HEK293 (cell line): ENCODE data around the gene TFDP3.

Experiments used
- CTCF ChIA-PET: fragments of 350-600 bp; formaldehyde crosslinking; extraction: SDS; loops from one replicate; lab custom pipeline; 2021; ENCODE audit warnings: antibody characterized with exemption; lab: Yijun Ruan, JAX
- POLR2A ChIA-PET: fragments of 300-600 bp; formaldehyde crosslinking; extraction: SDS; loops from one replicate; lab custom pipeline; 2020; ENCODE audit warnings: antibody characterized with exemption, inconsistent platforms; lab: Yijun Ruan, JAX
- H3K27ac ChIP-seq: fragments of 200-500 bp; sonication (Bioruptor generic); 2 replicates; pipeline ENCODE4 v1.5.1; 2014; ENCODE audit warnings: low read depth, low read length, control low read depth, inconsistent platforms; ENCODE audit errors: extremely low read depth
- H3K36me3 ChIP-seq, 2 experiments: fragments of 200-500 bp in 1 of 2; sonication (Bioruptor generic) in 1 of 2; 1 replicate in 1 of 2; 2 replicates in 1 of 2; pipeline ENCODE4 v1.5.1; 2014 to 2017; ENCODE audit warnings: inconsistent platforms in 2 of 2, low read length in 2 of 2; ENCODE audit not compliant: control insufficient read depth in 2 of 2, insufficient read depth in 1 of 2
- H3K4me1 ChIP-seq: fragments of 200-500 bp; sonication (Bioruptor generic); 2 replicates; pipeline ENCODE4 v1.5.1; 2014; ENCODE audit warnings: mild to moderate bottlenecking, low read length, inconsistent platforms; ENCODE audit not compliant: control insufficient read depth, insufficient read depth
- H3K4me3 ChIP-seq: 2 replicates; pipeline ENCODE4 v1.5.1; 2011; ENCODE audit warnings: low read depth, mild to moderate bottlenecking, control low read depth, low read length, moderate library complexity
- H3K9me3 ChIP-seq: fragments of 200-500 bp; sonication (Bioruptor generic); 2 replicates; pipeline ENCODE4 v1.5.1; 2014; ENCODE audit warnings: low read depth, low read length, inconsistent platforms; ENCODE audit not compliant: control insufficient read depth, insufficient read depth
- HOXC10 ChIP-seq: sonication (generic); formaldehyde crosslinking; IDR thresholded peaks from 2 replicates; pipeline ENCODE4 v1.8.1; 2023; ENCODE audit warnings: mild to moderate bottlenecking, missing genetic modification reagents
- KLF9 ChIP-seq: fragments of 450-650 bp; formaldehyde crosslinking; IDR thresholded peaks from 2 replicates; pipeline ENCODE4 v1.5.1; 2016; ENCODE audit warnings: missing biosample characterization, missing genetic modification characterization, low read depth
- MZF1 ChIP-seq: fragments of 450-650 bp; formaldehyde crosslinking; IDR thresholded peaks from 2 replicates; pipeline ENCODE4 v1.5.1; 2017; ENCODE audit warnings: missing biosample characterization, missing genetic modification characterization, borderline replicate concordance
- SP3 ChIP-seq: fragments of 450-650 bp; formaldehyde crosslinking; IDR thresholded peaks from 2 replicates; pipeline ENCODE4 v1.5.1; 2016; ENCODE audit warnings: missing biosample characterization, missing genetic modification characterization
- YY2 ChIP-seq: fragments of 450-650 bp; formaldehyde crosslinking; IDR thresholded peaks from 2 replicates; pipeline ENCODE4 v1.5.1; 2016; ENCODE audit warnings: missing biosample characterization, missing genetic modification characterization
- ZBTB26 ChIP-seq: fragments of 450-650 bp; formaldehyde crosslinking; optimal IDR thresholded peaks from 2 replicates; pipeline ENCODE3; 2016; ENCODE audit warnings: missing biosample characterization, mild to moderate bottlenecking, missing genetic modification characterization
- ZBTB44 ChIP-seq: fragments of 450-650 bp; IDR thresholded peaks from 2 replicates; pipeline ENCODE4 v1.5.1; 2018; ENCODE audit warnings: missing biosample characterization, mild to moderate bottlenecking, missing genetic modification characterization
- ZBTB48 ChIP-seq: fragments of 450-650 bp; formaldehyde crosslinking; IDR thresholded peaks from 2 replicates; pipeline ENCODE4 v1.5.1; 2016; ENCODE audit warnings: missing biosample characterization, missing genetic modification characterization
- ZNF121 ChIP-seq: fragments of 450-650 bp; formaldehyde crosslinking; IDR thresholded peaks from 2 replicates; pipeline ENCODE4 v1.5.1; 2016; ENCODE audit warnings: missing biosample characterization, missing genetic modification characterization
- ZNF140 ChIP-seq: fragments of 450-650 bp; formaldehyde crosslinking; IDR thresholded peaks from 2 replicates; pipeline ENCODE4 v1.5.1; 2016; ENCODE audit warnings: missing biosample characterization, missing genetic modification characterization
- ZNF146 ChIP-seq: fragments of 450-650 bp; formaldehyde crosslinking; IDR thresholded peaks from 2 replicates; pipeline ENCODE4 v1.5.1; 2016; ENCODE audit warnings: missing biosample characterization, missing genetic modification characterization
- ZNF174 ChIP-seq: fragments of 450-650 bp; formaldehyde crosslinking; IDR thresholded peaks from 2 replicates; pipeline ENCODE4 v1.5.0; 2017; ENCODE audit warnings: missing biosample characterization, mild to moderate bottlenecking, missing genetic modification characterization
- ZNF2 ChIP-seq: fragments of 450-650 bp; formaldehyde crosslinking; IDR thresholded peaks from 2 replicates; pipeline ENCODE4 v1.5.1; 2016; ENCODE audit warnings: missing biosample characterization, missing genetic modification characterization
- ZNF302 ChIP-seq: fragments of 450-650 bp; formaldehyde crosslinking; IDR thresholded peaks from 2 replicates; pipeline ENCODE4 v1.5.1; 2016; ENCODE audit warnings: missing biosample characterization, missing genetic modification characterization, low read depth
- ZNF366 ChIP-seq: fragments of 450-650 bp; formaldehyde crosslinking; conservative IDR thresholded peaks from 2 replicates; pipeline ENCODE4 v1.5.1; 2016; ENCODE audit warnings: missing biosample characterization, missing genetic modification characterization
- ZNF391 ChIP-seq: fragments of 450-650 bp; formaldehyde crosslinking; IDR thresholded peaks from 2 replicates; pipeline ENCODE4 v1.5.1; 2016; ENCODE audit warnings: low read depth, missing biosample characterization, missing genetic modification characterization, borderline replicate concordance
- ZNF416 ChIP-seq: fragments of 450-650 bp; formaldehyde crosslinking; IDR thresholded peaks from 2 replicates; pipeline ENCODE4 v1.5.1; 2016; ENCODE audit warnings: missing biosample characterization, missing genetic modification characterization
- ZNF433 ChIP-seq: fragments of 450-650 bp; formaldehyde crosslinking; IDR thresholded peaks from 2 replicates; pipeline ENCODE4 v1.5.1; 2016; ENCODE audit warnings: missing biosample characterization, missing genetic modification characterization, low read depth
- ZNF510 ChIP-seq: fragments of 450-650 bp; formaldehyde crosslinking; IDR thresholded peaks from 2 replicates; pipeline ENCODE4 v1.5.1; 2018; ENCODE audit warnings: mild to moderate bottlenecking, missing genetic modification characterization, missing biosample characterization; ENCODE audit not compliant: insufficient replicate concordance
- ZNF514 ChIP-seq: fragments of 450-650 bp; formaldehyde crosslinking; IDR thresholded peaks from 2 replicates; pipeline ENCODE4 v1.5.1; 2016; ENCODE audit warnings: missing biosample characterization, missing genetic modification characterization
- ZNF521 ChIP-seq: fragments of 450-650 bp; formaldehyde crosslinking; IDR thresholded peaks from 2 replicates; pipeline ENCODE4 v1.5.1; 2017; ENCODE audit warnings: missing biosample characterization, mild to moderate bottlenecking, missing genetic modification characterization
- ZNF544 ChIP-seq: fragments of 450-650 bp; formaldehyde crosslinking; IDR thresholded peaks from 2 replicates; pipeline ENCODE4 v1.5.0; 2017; ENCODE audit warnings: missing biosample characterization, missing genetic modification characterization
- ZNF585B ChIP-seq: fragments of 450-650 bp; formaldehyde crosslinking; IDR thresholded peaks from 2 replicates; pipeline ENCODE4 v1.5.1; 2016; ENCODE audit warnings: missing biosample characterization, missing genetic modification characterization
- ZNF610 ChIP-seq: fragments of 450-650 bp; formaldehyde crosslinking; IDR thresholded peaks from 2 replicates; pipeline ENCODE4 v1.5.1; 2016; ENCODE audit warnings: missing biosample characterization, missing genetic modification characterization, borderline replicate concordance
- ZNF626 ChIP-seq: fragments of 450-650 bp; sonication (Bioruptor Pico); formaldehyde crosslinking; IDR thresholded peaks from 2 replicates; pipeline ENCODE4 v1.5.1; 2018; ENCODE audit warnings: missing biosample characterization, missing genetic modification characterization, inconsistent platforms
- ZNF670 ChIP-seq: fragments of 450-650 bp; formaldehyde crosslinking; IDR thresholded peaks from 2 replicates; pipeline ENCODE4 v1.5.1; 2016; ENCODE audit warnings: missing biosample characterization, missing genetic modification characterization, low read depth
- ZSCAN16 ChIP-seq: fragments of 450-650 bp; formaldehyde crosslinking; IDR thresholded peaks from 2 replicates; pipeline ENCODE4 v1.5.1; 2016; ENCODE audit warnings: missing biosample characterization, missing genetic modification characterization
- TF ChIP-seq, protein P1 (sequence below): fragments of 450-650 bp; formaldehyde crosslinking; IDR thresholded peaks from 2 replicates; pipeline ENCODE4 v1.5.1; 2017; ENCODE audit warnings: missing biosample characterization, missing genetic modification characterization
- TF ChIP-seq, protein P2 (sequence below): fragments of 450-650 bp; formaldehyde crosslinking; IDR thresholded peaks from 2 replicates; pipeline ENCODE4 v1.5.0; 2017; ENCODE audit warnings: missing biosample characterization, missing genetic modification characterization, borderline replicate concordance

The TFDP3 gene

DNA sequence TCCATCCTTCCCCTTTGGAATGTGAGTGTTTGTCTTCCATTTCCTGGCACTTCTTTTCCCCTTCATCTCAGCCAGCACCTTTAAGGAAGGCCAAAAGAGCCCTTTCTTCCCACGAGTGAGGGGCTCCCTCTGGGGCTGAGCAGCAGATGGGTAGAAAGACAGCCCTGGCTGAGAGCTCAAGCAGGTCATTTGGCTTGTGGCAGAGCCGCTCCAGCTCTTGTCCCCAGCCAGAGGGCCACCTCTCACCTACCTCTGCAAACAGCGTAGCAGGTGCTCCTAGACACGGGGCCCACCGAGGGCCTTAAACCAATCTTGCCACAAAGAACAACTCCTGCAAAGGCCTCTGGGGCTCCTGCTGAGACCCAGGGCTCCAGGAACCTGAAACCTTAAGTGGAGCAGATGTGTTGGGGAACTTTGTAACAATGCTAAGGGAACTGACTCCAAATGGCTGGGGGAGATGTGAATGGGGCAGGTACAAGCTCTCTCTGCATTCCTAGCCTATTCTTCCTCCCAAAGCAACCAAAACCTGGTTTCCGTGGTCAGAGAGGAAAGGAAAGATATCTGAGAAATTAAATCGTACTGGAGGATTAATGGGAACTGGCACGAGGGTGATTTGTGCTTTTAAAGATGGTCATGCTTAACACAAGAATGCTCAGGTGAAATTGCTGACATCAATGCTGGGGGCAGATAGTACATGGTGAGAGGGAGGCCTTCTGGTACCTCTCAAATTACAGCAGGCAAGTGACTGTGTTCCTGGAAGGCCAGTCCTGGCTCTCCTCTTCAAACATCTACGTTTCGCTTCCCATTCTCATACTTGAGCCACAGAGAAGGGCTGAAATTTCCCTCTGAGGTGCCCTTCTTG, 27.0 kb downstream of the TFDP3 start:
- H3K9me3 ChIP-seq = no peaks in the 10 kb centered on the region
- ChIA-PET POLR2A (no interaction called here), CTCF (interaction anchor here (0.6 to 0.7 kb wide), 2 partner anchors 95 to 1099 kb away, joined by 3 read pairs; no protein-coding TSS in a partner anchor)
- no peak overlapping the region for H3K27ac ChIP-seq
- no peaks in the 10 kb centered on the region for H3K4me1 ChIP-seq
- H3K36me3 ChIP-seq = no peaks in the 10 kb centered on the region
- TF ChIP-seq SP3 = no peak
- no peak for TF ChIP-seq ZNF416 (tag by site-specific recombination)
- TF ChIP-seq, protein P1, sequence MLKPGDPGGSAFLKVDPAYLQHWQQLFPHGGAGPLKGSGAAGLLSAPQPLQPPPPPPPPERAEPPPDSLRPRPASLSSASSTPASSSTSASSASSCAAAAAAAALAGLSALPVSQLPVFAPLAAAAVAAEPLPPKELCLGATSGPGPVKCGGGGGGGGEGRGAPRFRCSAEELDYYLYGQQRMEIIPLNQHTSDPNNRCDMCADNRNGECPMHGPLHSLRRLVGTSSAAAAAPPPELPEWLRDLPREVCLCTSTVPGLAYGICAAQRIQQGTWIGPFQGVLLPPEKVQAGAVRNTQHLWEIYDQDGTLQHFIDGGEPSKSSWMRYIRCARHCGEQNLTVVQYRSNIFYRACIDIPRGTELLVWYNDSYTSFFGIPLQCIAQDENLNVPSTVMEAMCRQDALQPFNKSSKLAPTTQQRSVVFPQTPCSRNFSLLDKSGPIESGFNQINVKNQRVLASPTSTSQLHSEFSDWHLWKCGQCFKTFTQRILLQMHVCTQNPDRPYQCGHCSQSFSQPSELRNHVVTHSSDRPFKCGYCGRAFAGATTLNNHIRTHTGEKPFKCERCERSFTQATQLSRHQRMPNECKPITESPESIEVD (tag by site-specific recombination) = no peak
- TF ChIP-seq ZBTB44 (tag by site-specific recombination) = no peak
- no peak for TF ChIP-seq ZNF610
- no peak for TF ChIP-seq KLF9
- TF ChIP-seq ZBTB48 (tag by site-specific recombination) = no peak
- TF ChIP-seq MZF1 (tag by site-specific recombination) = no peak
- no peak for TF ChIP-seq ZNF585B (tag by site-specific recombination)
- no peak for TF ChIP-seq ZNF146 (tag by site-specific recombination)
- no peak for TF ChIP-seq ZNF391
- TF ChIP-seq HOXC10 (CRISPR knock-in tag) = no peak
- TF ChIP-seq ZNF521 (tag by site-specific recombination) = no peak
- no peak for TF ChIP-seq ZNF140 (tag by site-specific recombination)
- no peak for TF ChIP-seq ZBTB26 (tag by site-specific recombination)
- no peak for TF ChIP-seq ZNF121 (tag by site-specific recombination)
- TF ChIP-seq YY2 (tag by site-specific recombination) = no peak
- H3K4me3 ChIP-seq = no peak overlapping the region

DNA sequence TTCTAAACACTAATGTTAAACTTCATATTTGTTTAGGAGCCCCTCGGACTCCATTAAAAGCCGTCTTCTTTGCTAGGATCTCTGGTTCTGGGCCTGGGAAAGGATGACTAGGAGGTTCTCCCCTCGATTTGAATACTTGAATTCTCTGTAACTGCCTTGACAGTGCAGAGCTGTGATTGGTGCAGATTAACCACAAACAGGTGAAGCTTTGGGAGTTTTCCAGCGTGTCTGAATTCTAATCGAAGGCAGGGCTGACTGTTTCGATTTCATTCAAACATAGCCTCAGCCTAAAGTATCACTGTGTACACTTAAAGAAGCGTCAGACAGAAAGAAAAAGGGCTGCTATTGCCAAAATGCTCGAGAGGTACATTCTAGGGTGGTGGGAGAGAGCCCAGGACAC, 29.0 kb downstream of the TFDP3 start:
- ChIA-PET CTCF (no interaction called here), POLR2A (no interaction called here)
- Histone ChIP-seq H3K27ac (no peak overlapping the region), H3K36me3 (no peaks in the 10 kb centered on the region), H3K4me3 (no peak overlapping the region), H3K9me3 (no peaks in the 10 kb centered on the region), H3K4me1 (no peaks in the 10 kb centered on the region)
- TF ChIP-seq ZNF626 (tag by site-specific recombination) (no peak), SP3 (no peak), ZNF366 (tag by site-specific recombination) (no peak), ZNF302 (tag by site-specific recombination) (no peak), ZNF2 (tag by site-specific recombination) (no peak), ZNF521 (tag by site-specific recombination) (no peak), ZNF174 (tag by site-specific recombination) (no peak), ZNF544 (no peak), ZNF514 (no peak), ZNF670 (tag by site-specific recombination) (no peak), ZSCAN16 (tag by site-specific recombination) (no peak), ZNF433 (tag by site-specific recombination) (no peak), ZNF510 (tag by site-specific recombination) (no peak)
- TF ChIP-seq, protein P2, sequence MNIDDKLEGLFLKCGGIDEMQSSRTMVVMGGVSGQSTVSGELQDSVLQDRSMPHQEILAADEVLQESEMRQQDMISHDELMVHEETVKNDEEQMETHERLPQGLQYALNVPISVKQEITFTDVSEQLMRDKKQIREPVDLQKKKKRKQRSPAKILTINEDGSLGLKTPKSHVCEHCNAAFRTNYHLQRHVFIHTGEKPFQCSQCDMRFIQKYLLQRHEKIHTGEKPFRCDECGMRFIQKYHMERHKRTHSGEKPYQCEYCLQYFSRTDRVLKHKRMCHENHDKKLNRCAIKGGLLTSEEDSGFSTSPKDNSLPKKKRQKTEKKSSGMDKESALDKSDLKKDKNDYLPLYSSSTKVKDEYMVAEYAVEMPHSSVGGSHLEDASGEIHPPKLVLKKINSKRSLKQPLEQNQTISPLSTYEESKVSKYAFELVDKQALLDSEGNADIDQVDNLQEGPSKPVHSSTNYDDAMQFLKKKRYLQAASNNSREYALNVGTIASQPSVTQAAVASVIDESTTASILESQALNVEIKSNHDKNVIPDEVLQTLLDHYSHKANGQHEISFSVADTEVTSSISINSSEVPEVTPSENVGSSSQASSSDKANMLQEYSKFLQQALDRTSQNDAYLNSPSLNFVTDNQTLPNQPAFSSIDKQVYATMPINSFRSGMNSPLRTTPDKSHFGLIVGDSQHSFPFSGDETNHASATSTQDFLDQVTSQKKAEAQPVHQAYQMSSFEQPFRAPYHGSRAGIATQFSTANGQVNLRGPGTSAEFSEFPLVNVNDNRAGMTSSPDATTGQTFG (tag by site-specific recombination) = no peak
